K562 (cell line): Measurements from ENCODE around the gene CLSTN1. TPM values are rescaled to one million over a fixed set of nuclear protein-coding genes. Genes with fewer than 3 reads are reported as not detected.

Source experiments
- ARID2 ChIP-seq: fragments of 450-650 bp; IDR thresholded peaks from 2 replicates; pipeline ENCODE4 v1.6.1; 2017; ENCODE audit warnings: antibody characterized with exemption, mild to moderate bottlenecking
- BCL6 ChIP-seq: fragments of 250-450 bp; sonication (Bioruptor Pico); IDR thresholded peaks from 2 replicates; pipeline ENCODE4 v1.4.0; 2020
- CTCF ChIP-seq, 3 experiments: IDR thresholded peaks in 2 of 3; conservative IDR thresholded peaks in 1 of 3; 2 replicates each; pipeline ENCODE4 v1.5.1; 2011 to 2012; ENCODE audit warnings: low read length in 3 of 3, mild to moderate bottlenecking in 3 of 3, control low read depth in 2 of 3, improper control_type of control experiment in 1 of 3, inconsistent platforms in 1 of 3, low read depth in 1 of 3, mixed read lengths in 1 of 3, moderate library complexity in 1 of 3; ENCODE audit not compliant: insufficient read depth in 2 of 3
- CXXC5 ChIP-seq: fragments of 250-450 bp; sonication (Bioruptor Pico); IDR thresholded peaks from 2 replicates; pipeline ENCODE4 v1.8.0; 2022; ENCODE audit warnings: inconsistent platforms, mild to moderate bottlenecking, moderate library complexity
- ERF ChIP-seq: fragments of 450-650 bp; formaldehyde crosslinking; IDR thresholded peaks from 2 replicates; pipeline ENCODE4 v1.4.0; 2020; ENCODE audit warnings: mild to moderate bottlenecking, mixed read lengths
- FOXO4 ChIP-seq: fragments of 450-650 bp; formaldehyde crosslinking; IDR thresholded peaks from 2 replicates; pipeline ENCODE4 v1.4.0; 2020; ENCODE audit warnings: mild to moderate bottlenecking, moderate library complexity
- HDGF ChIP-seq: fragments of 450-650 bp; IDR thresholded peaks from 2 replicates; pipeline ENCODE4 v1.6.1; 2016
- IRF9 ChIP-seq: fragments of 450-650 bp; IDR thresholded peaks from 2 replicates; pipeline ENCODE4 v1.6.1; 2016; ENCODE audit warnings: missing biosample characterization, missing genetic modification characterization
- JUN ChIP-seq, 2 experiments: sonication (generic) in 1 of 2; formaldehyde crosslinking in 1 of 2; IDR thresholded peaks; 2 replicates each; pipeline versions ENCODE4 v1.6.1 to v1.8.0; 2012 to 2022; ENCODE audit warnings: borderline replicate concordance in 2 of 2, mild to moderate bottlenecking in 2 of 2, improper control_type of control experiment in 1 of 2, low read depth in 1 of 2, low read length in 1 of 2, missing genetic modification reagents in 1 of 2
- MXD1 ChIP-seq: fragments of 250-450 bp; sonication (Bioruptor Pico); IDR thresholded peaks from 2 replicates; pipeline ENCODE4 v1.8.0; 2021; ENCODE audit warnings: borderline replicate concordance, mild to moderate bottlenecking, moderate library complexity; ENCODE audit not compliant: poor library complexity, severe bottlenecking
- PHF20 ChIP-seq: fragments of 450-650 bp; IDR thresholded peaks from 2 replicates; pipeline ENCODE4 v1.6.1; 2018; ENCODE audit not compliant: partially characterized antibody
- POLR3A ChIP-seq: IDR thresholded peaks from 2 replicates; pipeline ENCODE4 v1.6.1; 2011; ENCODE audit warnings: borderline replicate concordance, mild to moderate bottlenecking, moderate library complexity; ENCODE audit not compliant: insufficient read length, insufficient read depth; ENCODE audit errors: extremely low read depth
- RBFOX2 ChIP-seq: fragments of 200-400 bp; formaldehyde crosslinking; IDR thresholded peaks from 2 replicates; pipeline ENCODE4 v1.6.1; 2017; ENCODE audit warnings: low read depth, mild to moderate bottlenecking, low read length, moderate library complexity
- STAT6 ChIP-seq: sonication (generic); formaldehyde crosslinking; IDR thresholded peaks from 2 replicates; pipeline ENCODE4 v1.8.1; 2023; ENCODE audit warnings: mild to moderate bottlenecking, missing genetic modification reagents
- ZBTB26 ChIP-seq: fragments of 450-650 bp; formaldehyde crosslinking; IDR thresholded peaks from 2 replicates; pipeline ENCODE4 v1.4.0; 2022; ENCODE audit warnings: missing genetic modification characterization
- ZSCAN29 ChIP-seq: fragments of 450-650 bp; IDR thresholded peaks from 2 replicates; pipeline ENCODE4 v1.6.1; 2017
- polyA plus RNA-seq, 8 experiments: library from polyadenylated mRNA; depleted of rRNA in 4 of 8; stranded (reverse) in 5 of 8; unstranded in 3 of 8; fragments of >200 nt; fragmentation: Nextera tagmentation in 2 of 8; fragmentation: Illumina TruSeq in 1 of 8; extraction: Ambion mirVana in 2 of 8; extraction: Trizol in 1 of 8; gene quantifications; 2 replicates each; pipeline versions ENCODE4 v1.2.1 to v1.2.3, GENCODE V29; 2011 to 2014; ENCODE audit warnings: inconsistent platforms in 1 of 8, missing spikeins in 1 of 8
- total RNA-seq, 7 experiments: library from RNA; depleted of rRNA in 6 of 7; stranded (reverse); fragments of >200 nt in 6 of 7; fragmentation: Illumina TruSeq in 2 of 7; extraction: Trizol in 2 of 7; gene quantifications; 2 replicates each; pipeline versions ENCODE4 v1.2.1 to v1.2.3, GENCODE V29; 2011 to 2021; ENCODE audit warnings: low replicate concordance in 1 of 7

The CLSTN1 gene
- total and polyA plus RNA-seq, 9 of the 15 experiments (the other 6 are each of a cell fraction or from before 2014, with no cell fraction given) = 1.1 to 32.5 (median 13.3) TPM

GRCh38 chr1:9774712-9775679, 48.8 kb downstream of the CLSTN1 start (continued):
- TF ChIP-seq JUN (IDR thresholded peaks at IDR 0.05; ENCODE audit: borderline replicate concordance, low read depth, low read length) = 0 out of 2 replicates have a peak, but pooled peaks have one; percentile 41
- TF ChIP-seq JUN (CRISPR knock-in tag; IDR thresholded peaks at IDR 0.05; ENCODE audit: borderline replicate concordance) = no peak
- TF ChIP-seq ARID2 = no peak
- peak; percentile 88; the same call in 1 of the 2 replicates for TF ChIP-seq ERF
- no peak for TF ChIP-seq POLR3A
- no peak for TF ChIP-seq STAT6 (CRISPR knock-in tag)
- TF ChIP-seq IRF9 (tag) = peak; percentile 91
- no peak for TF ChIP-seq RBFOX2
- TF ChIP-seq CXXC5 (CRISPR knock-in tag) = peak; percentile 47; the same call in 1 of the 2 replicates
- no peak for TF ChIP-seq ZSCAN29
- peak; percentile 67; the same call in 1 of the 2 replicates for TF ChIP-seq ZBTB26 (CRISPR knock-in tag)
- 0 out of 6 replicates have a peak, but pooled peaks of 1 of the 3 experiments have one; percentile 16 for TF ChIP-seq CTCF (IDR thresholded peaks at IDR 0.05 in 2 of 3, conservative IDR thresholded peaks at IDR 0.05 in 1 of 3; ENCODE audit: insufficient read depth in 2 of 3, low read depth in 1 of 3, low read length in 3 of 3)
- TF ChIP-seq MXD1 (CRISPR knock-in tag) = no peak
- 0 out of 2 replicates have a peak, but pooled peaks have one; percentile 17 for TF ChIP-seq FOXO4 (CRISPR knock-in tag)
- TF ChIP-seq PHF20 = no peak
- TF ChIP-seq HDGF = no peak
- peak; percentile 65; the same call in 1 of the 2 replicates for TF ChIP-seq BCL6
